HG03108 (cell line): ENCODE data around the gene CCDC70.

ENCODE experiments used
- ATAC-seq: cut with Tn5 transposase; IDR thresholded peaks from one replicate; pipeline ENCODE4 v1.9.1; 2021; ENCODE audit warnings: moderate library complexity; ENCODE audit not compliant: unreplicated experiment

CCDC70 gene

GRCh38 chr13:51856998-51857397 is 4.8 kb upstream of the CCDC70 start:
- ATAC-seq, result no peak

- no peak for ATAC-seq
These were observed 3.1 kb upstream of the CCDC70 start for GRCh38 chr13:51858433-51859247.

GRCh38 chr13:51862957-51863356 is 1.2 kb downstream of the CCDC70 start:
- no peak for ATAC-seq

- no peak for ATAC-seq
These were observed 4.1 kb downstream of the CCDC70 start for GRCh38 chr13:51865838-51866237.

GRCh38 chr13:51867062-51867461 is 5.3 kb downstream of the CCDC70 start:
- ATAC-seq, result no peak

GRCh38 chr13:51869916-51870315 is 8.1 kb downstream of the CCDC70 start:
- no peak for ATAC-seq

- no peak for ATAC-seq
These were observed 8.8 kb downstream of the CCDC70 start for GRCh38 chr13:51870616-51871015.

- no peak for ATAC-seq
These were observed 11.5 kb downstream of the CCDC70 start for GRCh38 chr13:51873117-51873798.

GRCh38 chr13:51873837-51874236 is 12.1 kb downstream of the CCDC70 start:
- no peak for ATAC-seq

GRCh38 chr13:51874651-51875050 is 12.9 kb downstream of the CCDC70 start:
- no peak for ATAC-seq

- no peak for ATAC-seq
These were observed 17.4 kb downstream of the CCDC70 start for GRCh38 chr13:51879133-51879532.

GRCh38 chr13:51881296-51881695 is 19.5 kb downstream of the CCDC70 start:
- no peak for ATAC-seq

- no peak for ATAC-seq
These were observed 20.9 kb downstream of the CCDC70 start for GRCh38 chr13:51882570-51883225.

- no peak for ATAC-seq
These were observed 21.4 kb downstream of the CCDC70 start for GRCh38 chr13:51883226-51883600.

GRCh38 chr13:51885651-51886050 is 23.9 kb downstream of the CCDC70 start:
- ATAC-seq, result no peak

GRCh38 chr13:51887468-51887867 is 25.7 kb downstream of the CCDC70 start:
- no peak for ATAC-seq

- ATAC-seq, result no peak
These were observed 30.9 kb downstream of the CCDC70 start for GRCh38 chr13:51892657-51893056.

GRCh38 chr13:51894239-51894638 is 32.5 kb downstream of the CCDC70 start:
- ATAC-seq, result no peak

GRCh38 chr13:51895906-51896888 is 34.4 kb downstream of the CCDC70 start:
- no peak for ATAC-seq

- no peak for ATAC-seq
These were observed 38.7 kb downstream of the CCDC70 start for GRCh38 chr13:51900471-51900870.

- ATAC-seq, result no peak
These were observed 41.0 kb downstream of the CCDC70 start for GRCh38 chr13:51902776-51903175.
